Endothelial cell (in vitro differentiated cells): ENCODE measurements around the gene ARL8A. TPM values are rescaled to one million over a fixed set of nuclear protein-coding genes. Genes with fewer than 3 reads are reported as not detected.
"Not testable (repeated sequence)": the region's sequence is repeated elsewhere in the genome, so short reads cannot be mapped to it uniquely, and the experiment has no call there.

Source experiments
- DNase-seq: peaks from one replicate; pipeline ENCODE4 v3.0.0; 2021; ENCODE audit warnings: low spot score
- H3K27ac Mint-ChIP-seq: one replicate; pipeline ENCODE4 v1.8.0; 2021; ENCODE audit warnings: mixed read lengths, inconsistent platforms; ENCODE audit not compliant: unreplicated experiment
- H3K27me3 Mint-ChIP-seq: one replicate; pipeline ENCODE4 v1.8.0; 2021; ENCODE audit warnings: mild to moderate bottlenecking, moderate library complexity, mixed read lengths, inconsistent platforms; ENCODE audit not compliant: unreplicated experiment
- H3K36me3 Mint-ChIP-seq: one replicate; pipeline ENCODE4 v1.8.0; 2021; ENCODE audit warnings: mild to moderate bottlenecking, low read depth, mixed read lengths, inconsistent platforms; ENCODE audit not compliant: unreplicated experiment
- H3K4me1 Mint-ChIP-seq: one replicate; pipeline ENCODE4 v1.8.0; 2021; ENCODE audit warnings: mild to moderate bottlenecking, mixed read lengths, inconsistent platforms; ENCODE audit not compliant: unreplicated experiment
- H3K4me3 Mint-ChIP-seq: one replicate; pipeline ENCODE4 v1.8.0; 2021; ENCODE audit warnings: mild to moderate bottlenecking, mixed read lengths, inconsistent platforms; ENCODE audit not compliant: unreplicated experiment
- H3K9me3 Mint-ChIP-seq: one replicate; pipeline ENCODE4 v1.8.0; 2021; ENCODE audit warnings: mixed read lengths, inconsistent platforms; ENCODE audit not compliant: unreplicated experiment
- CTCF ChIP-seq: fragments of 200-600 bp; sonication (generic); IDR thresholded peaks from one replicate; pipeline ENCODE4 v1.5.0; 2021; ENCODE audit warnings: antibody characterized with exemption; ENCODE audit not compliant: unreplicated experiment
- total RNA-seq: library from RNA; stranded (reverse); fragmentation: NEBNext Ultra II Directional; extraction: Animal tissue kit (Norgen Biotek cat#: 25700); gene quantifications from one replicate; pipeline ENCODE4 v1.2.1, GENCODE V29; 2021; ENCODE audit not compliant: unreplicated experiment

Gene ARL8A
- total RNA-seq, 1 donor from 2014 or later, result 38.8 TPM

GRCh38 chr1:202112859-202113689, 31.5 kb downstream of the ARL8A start:
- peaks cover 8% of the 10 kb centered on the region for H3K4me1 Mint-ChIP-seq
- H3K4me3 Mint-ChIP-seq, result no peak overlapping the region
- peaks cover 3% of the 10 kb centered on the region for H3K27me3 Mint-ChIP-seq
- no peak for TF ChIP-seq CTCF
- H3K27ac Mint-ChIP-seq, result no peak overlapping the region
- H3K36me3 Mint-ChIP-seq, result no peaks in the 10 kb centered on the region
- no peak for DNase-seq
- no peaks in the 10 kb centered on the region for H3K9me3 Mint-ChIP-seq

GRCh38 chr1:202111589-202111988, 32.9 kb downstream of the ARL8A start:
- H3K27ac Mint-ChIP-seq, DNase-seq, H3K4me1 Mint-ChIP-seq, H3K9me3 Mint-ChIP-seq, H3K27me3 Mint-ChIP-seq, H3K4me3 Mint-ChIP-seq, H3K36me3 Mint-ChIP-seq: not testable (repeated sequence)

GRCh38 chr1:202110977-202111376, 33.6 kb downstream of the ARL8A start:
- peaks cover 3% of the 10 kb centered on the region for H3K27me3 Mint-ChIP-seq
- no peak for DNase-seq
- TF ChIP-seq CTCF, result no peak
- H3K27ac Mint-ChIP-seq, result no peak overlapping the region
- H3K4me3 Mint-ChIP-seq, result no peak overlapping the region
- no peaks in the 10 kb centered on the region for H3K36me3 Mint-ChIP-seq
- H3K4me1 Mint-ChIP-seq, result peaks cover 8% of the 10 kb centered on the region
- no peaks in the 10 kb centered on the region for H3K9me3 Mint-ChIP-seq

GRCh38 chr1:202107801-202108731, 36.5 kb downstream of the ARL8A start:
- Mint-ChIP-seq H3K36me3 (no peaks in the 10 kb centered on the region), H3K27me3 (no peaks in the 10 kb centered on the region), H3K27ac (no peak overlapping the region), H3K9me3 (no peaks in the 10 kb centered on the region), H3K4me3 (no peak overlapping the region), H3K4me1 (peaks cover under 1% of the 10 kb centered on the region)
- no peak for DNase-seq
- TF ChIP-seq CTCF, result no peak

GRCh38 chr1:202107321-202107761, 37.2 kb downstream of the ARL8A start:
- no peak for TF ChIP-seq CTCF
- Mint-ChIP-seq H3K4me3 (no peak overlapping the region), H3K36me3 (no peaks in the 10 kb centered on the region), H3K9me3 (no peaks in the 10 kb centered on the region), H3K27ac (no peak overlapping the region), H3K4me1 (no peaks in the 10 kb centered on the region), H3K27me3 (no peaks in the 10 kb centered on the region)
- DNase-seq, result no peak
